HepG2 (cell line): ENCODE data around the gene NAPB. TPM values are rescaled to one million over a fixed set of nuclear protein-coding genes. Genes with fewer than 3 reads are reported as not detected.

Source experiments
- ARNT2 ChIP-seq: sonication (generic); formaldehyde crosslinking; IDR thresholded peaks from 2 replicates; pipeline ENCODE4 v1.8.0; 2022; ENCODE audit warnings: mild to moderate bottlenecking, low read depth, missing genetic modification reagents, moderate library complexity
- CAMTA2 ChIP-seq: sonication (generic); formaldehyde crosslinking; IDR thresholded peaks from 2 replicates; pipeline ENCODE4 v1.4.0; 2020; ENCODE audit warnings: mild to moderate bottlenecking, missing genetic modification reagents, borderline replicate concordance
- CBX1 ChIP-seq: IDR thresholded peaks from one replicate; pipeline ENCODE4 v1.6.1; 2016; ENCODE audit warnings: antibody characterized with exemption, low read depth
- CCDC6 ChIP-seq: sonication (generic); formaldehyde crosslinking; IDR thresholded peaks from 2 replicates; pipeline ENCODE4 v1.8.1; 2022; ENCODE audit warnings: mild to moderate bottlenecking, missing genetic modification reagents, moderate library complexity
- CENPT ChIP-seq: sonication (generic); formaldehyde crosslinking; IDR thresholded peaks from 2 replicates; pipeline ENCODE4 v1.8.0; 2022; ENCODE audit warnings: low read depth, mild to moderate bottlenecking, moderate library complexity, missing genetic modification reagents
- HNRNPUL1 ChIP-seq: fragments of 200-400 bp; formaldehyde crosslinking; IDR thresholded peaks from 2 replicates; pipeline ENCODE4 v1.6.1; 2017; ENCODE audit warnings: low read depth, mild to moderate bottlenecking, low read length, moderate library complexity
- KAT8 ChIP-seq: IDR thresholded peaks from 2 replicates; pipeline ENCODE4 v1.6.1; 2016; ENCODE audit warnings: missing genetic modification reagents, missing compliant biosample characterization
- MYNN ChIP-seq: sonication (generic); formaldehyde crosslinking; IDR thresholded peaks from 2 replicates; pipeline ENCODE4 v1.4.0; 2020; ENCODE audit warnings: mild to moderate bottlenecking, low read depth, missing genetic modification reagents
- NFKBIZ ChIP-seq: IDR thresholded peaks from 2 replicates; pipeline ENCODE4 v1.6.1; 2018; ENCODE audit warnings: missing genetic modification reagents, missing compliant biosample characterization
- NR1H2 ChIP-seq: sonication (generic); formaldehyde crosslinking; IDR thresholded peaks from 2 replicates; pipeline ENCODE4 v1.8.1; 2022; ENCODE audit warnings: low read depth, missing genetic modification reagents, borderline replicate concordance
- POLR2AphosphoS2 ChIP-seq: IDR thresholded peaks from 2 replicates; pipeline ENCODE4 v1.6.1; 2011; ENCODE audit warnings: low read depth, low read length, improper control_type of control experiment
- REL ChIP-seq: sonication (generic); formaldehyde crosslinking; conservative IDR thresholded peaks from 2 replicates; pipeline ENCODE4 v1.8.0; 2022; ENCODE audit warnings: mild to moderate bottlenecking, missing genetic modification reagents, moderate library complexity
- SETDB1 ChIP-seq: sonication (generic); formaldehyde crosslinking; IDR thresholded peaks from 2 replicates; pipeline ENCODE4 v1.5.1; 2020; ENCODE audit warnings: missing genetic modification reagents, mild to moderate bottlenecking, borderline replicate concordance
- SP5 ChIP-seq: IDR thresholded peaks from 2 replicates; pipeline ENCODE4 v1.6.1; 2016; ENCODE audit warnings: low read depth, borderline replicate concordance
- XRCC5 ChIP-seq: fragments of 200-400 bp; formaldehyde crosslinking; optimal IDR thresholded peaks from 2 replicates; pipeline ENCODE3; 2017; ENCODE audit warnings: mild to moderate bottlenecking, low read length
- ZBTB38 ChIP-seq: sonication (generic); formaldehyde crosslinking; IDR thresholded peaks from 2 replicates; pipeline ENCODE4 v1.5.1; 2020; ENCODE audit warnings: mild to moderate bottlenecking, missing genetic modification reagents
- ZFP36L1 ChIP-seq: sonication (generic); formaldehyde crosslinking; IDR thresholded peaks from 2 replicates; pipeline ENCODE4 v1.8.0; 2022; ENCODE audit warnings: mild to moderate bottlenecking, missing genetic modification reagents, moderate library complexity
- ZNF121 ChIP-seq: sonication (generic); formaldehyde crosslinking; IDR thresholded peaks from 2 replicates; pipeline ENCODE4 v1.5.0; 2020; ENCODE audit warnings: mild to moderate bottlenecking, missing genetic modification reagents
- ZNF207 ChIP-seq: fragments of 450-650 bp; IDR thresholded peaks from 2 replicates; pipeline ENCODE4 v1.6.1; 2016; ENCODE audit warnings: antibody characterized with exemption, borderline replicate concordance
- ZNF331 ChIP-seq: sonication (generic); formaldehyde crosslinking; IDR thresholded peaks from 2 replicates; pipeline ENCODE4 v1.4.0; 2020; ENCODE audit warnings: missing genetic modification reagents
- ZNF34 ChIP-seq: sonication (generic); formaldehyde crosslinking; IDR thresholded peaks from 2 replicates; pipeline ENCODE4 v1.4.0; 2020; ENCODE audit warnings: mild to moderate bottlenecking, missing genetic modification reagents, borderline replicate concordance
- ZNF562 ChIP-seq: sonication (generic); formaldehyde crosslinking; IDR thresholded peaks from 2 replicates; pipeline ENCODE4 v1.8.0; 2022; ENCODE audit warnings: missing genetic modification reagents, borderline replicate concordance
- polyA plus RNA-seq, 8 experiments: library from polyadenylated mRNA; depleted of rRNA in 3 of 8; stranded (reverse) in 7 of 8; unstranded in 1 of 8; fragments of >200 nt; fragmentation: Illumina TruSeq in 4 of 8; extraction: Trizol in 4 of 8; gene quantifications; 2 replicates each; pipeline versions ENCODE4 v1.2.1 to v1.2.3, GENCODE V29; 2011 to 2016; ENCODE audit warnings: low read depth in 4 of 8, missing spikeins in 1 of 8, mixed read lengths in 1 of 8; ENCODE audit not compliant: insufficient read depth in 1 of 8
- total RNA-seq, 5 experiments: library from RNA; depleted of rRNA; stranded (reverse); fragments of >200 nt; fragmentation: Illumina TruSeq; extraction: Trizol; gene quantifications; 2 replicates each; pipeline ENCODE4 v1.2.3, GENCODE V29; 2016; ENCODE audit warnings: low read depth in 1 of 5
- TF ChIP-seq, protein P1 (sequence below): sonication (generic); formaldehyde crosslinking; IDR thresholded peaks from 2 replicates; pipeline ENCODE4 v1.4.0; 2020; ENCODE audit warnings: missing genetic modification reagents
- TF ChIP-seq, protein P2 (sequence below): sonication (generic); formaldehyde crosslinking; IDR thresholded peaks from 2 replicates; pipeline ENCODE4 v1.8.0; 2023; ENCODE audit warnings: mild to moderate bottlenecking, missing genetic modification reagents
- TF ChIP-seq, protein P3 (sequence below): sonication (generic); formaldehyde crosslinking; IDR thresholded peaks from 2 replicates; pipeline ENCODE4 v1.4.0; 2020; ENCODE audit warnings: missing genetic modification reagents

The NAPB gene
- total and polyA plus RNA-seq, 2 of the 13 experiments (the other 11 are each of a cell fraction or from before 2014, with no cell fraction given): 15.2 to 16.1 TPM

DNA sequence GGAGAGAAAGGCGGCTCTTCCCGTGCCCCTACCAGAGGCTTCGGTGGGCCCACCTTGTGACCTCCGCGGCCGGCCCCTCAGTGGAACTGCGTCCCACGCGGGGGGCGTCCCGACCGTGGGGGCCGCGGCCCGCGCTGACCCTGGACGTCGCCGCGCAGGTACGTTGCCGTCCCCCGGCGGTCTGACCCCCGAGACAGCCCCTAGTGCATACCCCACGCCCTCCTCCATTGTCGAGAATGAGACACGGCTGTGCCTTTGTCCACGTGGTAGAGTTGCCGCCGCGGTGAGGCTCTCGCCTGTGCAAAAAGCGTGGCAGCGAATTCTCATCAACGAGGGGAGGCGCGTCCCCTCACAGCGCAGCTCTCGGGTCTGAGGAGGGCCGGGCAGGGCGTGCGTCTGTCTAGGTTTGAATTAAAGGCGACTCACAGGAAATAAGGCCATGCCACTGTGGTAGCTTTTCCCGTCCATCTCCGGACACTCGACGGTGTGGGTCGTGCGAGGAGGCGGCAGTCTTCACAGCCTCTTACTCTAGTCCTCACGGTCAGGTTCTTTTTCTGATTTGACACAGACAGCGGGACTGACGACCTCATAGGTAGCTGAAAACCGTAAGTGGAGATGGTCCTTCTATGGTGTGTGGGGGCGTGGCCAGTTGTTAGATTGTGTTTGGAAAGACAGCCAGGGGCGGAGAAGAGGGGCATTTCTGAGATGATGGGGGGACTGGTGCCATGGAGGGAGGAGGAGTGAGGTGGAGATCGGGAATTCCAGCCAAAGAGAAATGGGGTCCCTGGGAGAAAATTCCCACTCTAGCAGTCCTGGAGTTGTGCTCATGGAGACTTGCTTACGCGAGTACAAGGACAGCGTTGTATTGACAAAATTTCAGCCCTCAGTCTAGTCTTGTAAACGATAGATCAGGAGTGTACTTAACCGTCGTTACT lies 70.1 kb downstream of the NAPB start (continued):
- TF ChIP-seq, protein P1, sequence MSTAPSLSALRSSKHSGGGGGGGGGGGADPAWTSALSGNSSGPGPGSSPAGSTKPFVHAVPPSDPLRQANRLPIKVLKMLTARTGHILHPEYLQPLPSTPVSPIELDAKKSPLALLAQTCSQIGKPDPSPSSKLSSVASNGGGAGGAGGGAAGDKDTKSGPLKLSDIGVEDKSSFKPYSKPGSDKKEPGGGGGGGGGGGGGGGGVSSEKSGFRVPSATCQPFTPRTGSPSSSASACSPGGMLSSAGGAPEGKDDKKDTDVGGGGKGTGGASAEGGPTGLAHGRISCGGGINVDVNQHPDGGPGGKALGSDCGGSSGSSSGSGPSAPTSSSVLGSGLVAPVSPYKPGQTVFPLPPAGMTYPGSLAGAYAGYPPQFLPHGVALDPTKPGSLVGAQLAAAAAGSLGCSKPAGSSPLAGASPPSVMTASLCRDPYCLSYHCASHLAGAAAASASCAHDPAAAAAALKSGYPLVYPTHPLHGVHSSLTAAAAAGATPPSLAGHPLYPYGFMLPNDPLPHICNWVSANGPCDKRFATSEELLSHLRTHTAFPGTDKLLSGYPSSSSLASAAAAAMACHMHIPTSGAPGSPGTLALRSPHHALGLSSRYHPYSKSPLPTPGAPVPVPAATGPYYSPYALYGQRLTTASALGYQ: peak; percentile 30; the same call in 1 of the 2 replicates
- TF ChIP-seq, protein P2, sequence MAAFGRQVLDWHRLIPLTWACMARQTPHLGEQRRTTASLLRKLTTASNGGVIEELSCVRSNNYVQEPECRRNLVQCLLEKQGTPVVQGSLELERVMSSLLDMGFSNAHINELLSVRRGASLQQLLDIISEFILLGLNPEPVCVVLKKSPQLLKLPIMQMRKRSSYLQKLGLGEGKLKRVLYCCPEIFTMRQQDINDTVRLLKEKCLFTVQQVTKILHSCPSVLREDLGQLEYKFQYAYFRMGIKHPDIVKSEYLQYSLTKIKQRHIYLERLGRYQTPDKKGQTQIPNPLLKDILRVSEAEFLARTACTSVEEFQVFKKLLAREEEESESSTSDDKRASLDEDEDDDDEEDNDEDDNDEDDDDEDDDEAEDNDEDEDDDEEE (CRISPR knock-in tag): peak; percentile 96
- TF ChIP-seq NFKBIZ (CRISPR knock-in tag) (no peak), XRCC5 (no peak), ZNF562 (no peak), POLR2AphosphoS2 (no peak), ZNF207 (no peak), CCDC6 (CRISPR knock-in tag) (no peak; the same call in 1 of the 2 replicates), HNRNPUL1 (no peak), ZFP36L1 (CRISPR knock-in tag) (peak; percentile 50; the same call in 1 of the 2 replicates), ZNF331 (no peak), CBX1 (peak; percentile 25), REL (peak; percentile 78; the same call in 1 of the 2 replicates), ARNT2 (CRISPR knock-in tag) (no peak; the same call in none of the 2 replicates), CAMTA2 (CRISPR knock-in tag) (peak; percentile 40; the same call in 1 of the 2 replicates), CENPT (CRISPR knock-in tag) (no peak), SP5 (CRISPR knock-in tag) (peak; percentile 71; the same call in 1 of the 2 replicates), ZNF34 (CRISPR knock-in tag) (0 out of 2 replicates have a peak, but pooled peaks have one; percentile 64), MYNN (CRISPR knock-in tag) (no peak), NR1H2 (CRISPR knock-in tag) (peak; percentile 94), ZNF121 (CRISPR knock-in tag) (no peak), ZBTB38 (no peak; the same call in 1 of the 2 replicates), SETDB1 (no peak; the same call in 1 of the 2 replicates), KAT8 (CRISPR knock-in tag) (no peak)
- TF ChIP-seq, protein P3, sequence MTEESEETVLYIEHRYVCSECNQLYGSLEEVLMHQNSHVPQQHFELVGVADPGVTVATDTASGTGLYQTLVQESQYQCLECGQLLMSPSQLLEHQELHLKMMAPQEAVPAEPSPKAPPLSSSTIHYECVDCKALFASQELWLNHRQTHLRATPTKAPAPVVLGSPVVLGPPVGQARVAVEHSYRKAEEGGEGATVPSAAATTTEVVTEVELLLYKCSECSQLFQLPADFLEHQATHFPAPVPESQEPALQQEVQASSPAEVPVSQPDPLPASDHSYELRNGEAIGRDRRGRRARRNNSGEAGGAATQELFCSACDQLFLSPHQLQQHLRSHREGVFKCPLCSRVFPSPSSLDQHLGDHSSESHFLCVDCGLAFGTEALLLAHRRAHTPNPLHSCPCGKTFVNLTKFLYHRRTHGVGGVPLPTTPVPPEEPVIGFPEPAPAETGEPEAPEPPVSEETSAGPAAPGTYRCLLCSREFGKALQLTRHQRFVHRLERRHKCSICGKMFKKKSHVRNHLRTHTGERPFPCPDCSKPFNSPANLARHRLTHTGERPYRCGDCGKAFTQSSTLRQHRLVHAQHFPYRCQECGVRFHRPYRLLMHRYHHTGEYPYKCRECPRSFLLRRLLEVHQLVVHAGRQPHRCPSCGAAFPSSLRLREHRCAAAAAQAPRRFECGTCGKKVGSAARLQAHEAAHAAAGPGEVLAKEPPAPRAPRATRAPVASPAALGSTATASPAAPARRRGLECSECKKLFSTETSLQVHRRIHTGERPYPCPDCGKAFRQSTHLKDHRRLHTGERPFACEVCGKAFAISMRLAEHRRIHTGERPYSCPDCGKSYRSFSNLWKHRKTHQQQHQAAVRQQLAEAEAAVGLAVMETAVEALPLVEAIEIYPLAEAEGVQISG (CRISPR knock-in tag): no peak; the same call in 1 of the 2 replicates
